Hepatocyte (in vitro differentiated cells): Measurements from ENCODE around the gene TGFB1. TPM values are rescaled to one million over a fixed set of nuclear protein-coding genes. Genes with fewer than 3 reads are reported as not detected.

ENCODE experiments used
- DNase-seq: peaks from one replicate; pipeline ENCODE4 v3.0.0-alpha.2; 2016; ENCODE audit warnings: low spot score
- H2AFZ ChIP-seq: fragments of 200-600 bp; sonication (generic); 2 replicates; pipeline ENCODE4 v1.6.0; 2016; ENCODE audit warnings: antibody characterized with exemption, mild to moderate bottlenecking
- H3K27ac ChIP-seq: fragments of 200-600 bp; sonication (generic); 2 replicates; pipeline ENCODE4 v1.5.1; 2016; ENCODE audit warnings: mild to moderate bottlenecking
- H3K27me3 ChIP-seq: fragments of 200-600 bp; sonication (generic); 2 replicates; pipeline ENCODE4 v1.6.1; 2016
- H3K36me3 ChIP-seq: fragments of 200-600 bp; sonication (generic); replicated peaks from 2 replicates; pipeline ENCODE4 v1.5.1; 2016; ENCODE audit warnings: low read depth; ENCODE audit not compliant: insufficient read depth
- H3K4me1 ChIP-seq: fragments of 200-600 bp; sonication (generic); 2 replicates; pipeline ENCODE4 v1.5.1; 2016; ENCODE audit warnings: mild to moderate bottlenecking, moderate library complexity; ENCODE audit not compliant: insufficient read depth
- H3K4me2 ChIP-seq: fragments of 200-600 bp; sonication (generic); 2 replicates; pipeline ENCODE4 v1.6.0; 2016
- H3K4me3 ChIP-seq: fragments of 200-600 bp; sonication (generic); 2 replicates; pipeline ENCODE4 v1.5.1; 2016; ENCODE audit warnings: mild to moderate bottlenecking
- H3K79me2 ChIP-seq: fragments of 200-600 bp; sonication (generic); 2 replicates; pipeline ENCODE4 v1.6.0; 2017; ENCODE audit warnings: mild to moderate bottlenecking
- H3K9me2 ChIP-seq: fragments of 200-600 bp; sonication (generic); replicated peaks from 2 replicates; pipeline ENCODE4 v1.6.0; 2017; ENCODE audit warnings: mild to moderate bottlenecking; ENCODE audit not compliant: insufficient read depth
- H3K9me3 ChIP-seq: fragments of 200-600 bp; sonication (generic); 2 replicates; pipeline ENCODE4 v1.5.1; 2016; ENCODE audit warnings: low read depth, mild to moderate bottlenecking
- H4K20me1 ChIP-seq: fragments of 200-600 bp; sonication (generic); 2 replicates; pipeline ENCODE4 v1.6.0; 2016; ENCODE audit warnings: mild to moderate bottlenecking; ENCODE audit not compliant: insufficient read depth, poor library complexity, severe bottlenecking
- EZH2 ChIP-seq: fragments of 200-600 bp; sonication (generic); IDR thresholded peaks from 2 replicates; pipeline ENCODE4 v1.6.1; 2016; ENCODE audit warnings: antibody characterized with exemption, mild to moderate bottlenecking, borderline replicate concordance
- EZH2phosphoT487 ChIP-seq: fragments of 200-600 bp; sonication (generic); IDR thresholded peaks from one replicate; pipeline ENCODE4 v1.6.1; 2018; ENCODE audit warnings: antibody characterized with exemption, mild to moderate bottlenecking, low read depth, moderate library complexity; ENCODE audit not compliant: unreplicated experiment, severe bottlenecking
- WGBS: methylation state at CpG from one replicate; pipeline ENCODE4 v1.1.6; 2016; ENCODE audit warnings: low lambda C conversion rate; ENCODE audit errors: missing lambda C conversion rate; 5-methylcytosine and 5-hydroxymethylcytosine counted together
- polyA plus RNA-seq: library from polyadenylated mRNA; unstranded; fragments of >200 nt; fragmentation: Nextera tagmentation; extraction: Ambion mirVana; gene quantifications from 2 replicates; pipeline ENCODE4 v1.2.1, GENCODE V29; 2016
- total RNA-seq: library from RNA; depleted of rRNA; stranded (reverse); fragments of >200 nt; gene quantifications from 2 replicates; pipeline ENCODE4 v1.2.3, GENCODE V29; 2014
- TF ChIP-seq, protein P1 (sequence below): fragments of 200-600 bp; sonication (generic); IDR thresholded peaks from 2 replicates; pipeline ENCODE4 v1.5.1; 2016; ENCODE audit warnings: antibody characterized with exemption, mild to moderate bottlenecking; ENCODE audit not compliant: poor library complexity

The TGFB1 gene
- total and polyA plus RNA-seq, 2 experiments from 2014 or later = 17.1 to 122 TPM

DNA sequence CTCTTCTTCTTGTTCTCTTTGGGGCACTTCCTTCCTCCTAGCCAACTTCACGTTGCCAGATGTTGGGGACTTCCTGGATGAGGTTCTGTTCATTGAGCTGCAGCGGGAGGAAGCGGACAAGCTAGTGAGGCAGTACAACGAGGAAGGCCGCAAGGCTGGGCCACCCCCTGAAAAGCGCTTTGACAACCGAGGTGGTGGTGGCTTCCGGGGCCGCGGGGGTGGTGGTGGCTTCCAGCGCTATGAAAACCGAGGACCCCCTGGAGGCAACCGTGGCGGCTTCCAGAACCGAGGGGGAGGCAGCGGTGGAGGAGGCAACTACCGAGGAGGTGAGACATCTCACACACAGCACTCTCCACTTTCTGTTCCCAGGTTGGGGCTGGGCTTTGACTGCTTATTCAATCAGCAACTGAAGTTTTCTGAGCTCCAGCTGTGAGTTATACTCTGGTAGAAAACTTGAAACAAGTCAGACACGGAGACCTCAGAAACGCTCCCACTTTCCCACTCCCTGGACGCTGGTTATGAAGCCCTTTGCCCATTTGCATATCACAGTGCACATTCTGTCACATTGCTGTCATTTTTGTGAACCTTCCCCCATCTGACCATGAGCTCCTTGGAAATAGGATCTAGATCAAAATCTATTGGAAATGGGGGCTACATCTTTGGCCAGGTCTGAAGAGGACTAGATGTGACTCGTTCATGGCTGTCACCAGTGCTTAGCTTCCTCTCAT is 50.9 kb downstream of the TGFB1 start:
- H3K4me3 ChIP-seq = no peak overlapping the region
- H3K79me2 ChIP-seq = peaks cover 7% of the 10 kb centered on the region
- H3K4me1 ChIP-seq = peaks cover 4% of the 10 kb centered on the region
- WGBS = 94% methylated on average over 21 of the region's 21 CpGs
- H4K20me1 ChIP-seq = no peaks in the 10 kb centered on the region
- H3K9me2 ChIP-seq = no peaks in the 10 kb centered on the region
- H2AFZ ChIP-seq = no peak overlapping the region
- no peaks in the 10 kb centered on the region for H3K36me3 ChIP-seq
- TF ChIP-seq EZH2 (no peak), EZH2phosphoT487 (no peak)
- TF ChIP-seq, protein P1, sequence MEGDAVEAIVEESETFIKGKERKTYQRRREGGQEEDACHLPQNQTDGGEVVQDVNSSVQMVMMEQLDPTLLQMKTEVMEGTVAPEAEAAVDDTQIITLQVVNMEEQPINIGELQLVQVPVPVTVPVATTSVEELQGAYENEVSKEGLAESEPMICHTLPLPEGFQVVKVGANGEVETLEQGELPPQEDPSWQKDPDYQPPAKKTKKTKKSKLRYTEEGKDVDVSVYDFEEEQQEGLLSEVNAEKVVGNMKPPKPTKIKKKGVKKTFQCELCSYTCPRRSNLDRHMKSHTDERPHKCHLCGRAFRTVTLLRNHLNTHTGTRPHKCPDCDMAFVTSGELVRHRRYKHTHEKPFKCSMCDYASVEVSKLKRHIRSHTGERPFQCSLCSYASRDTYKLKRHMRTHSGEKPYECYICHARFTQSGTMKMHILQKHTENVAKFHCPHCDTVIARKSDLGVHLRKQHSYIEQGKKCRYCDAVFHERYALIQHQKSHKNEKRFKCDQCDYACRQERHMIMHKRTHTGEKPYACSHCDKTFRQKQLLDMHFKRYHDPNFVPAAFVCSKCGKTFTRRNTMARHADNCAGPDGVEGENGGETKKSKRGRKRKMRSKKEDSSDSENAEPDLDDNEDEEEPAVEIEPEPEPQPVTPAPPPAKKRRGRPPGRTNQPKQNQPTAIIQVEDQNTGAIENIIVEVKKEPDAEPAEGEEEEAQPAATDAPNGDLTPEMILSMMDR = no peak
- H3K27me3 ChIP-seq = no peaks in the 10 kb centered on the region
- H3K4me2 ChIP-seq = no peak overlapping the region
- no peaks in the 10 kb centered on the region for H3K9me3 ChIP-seq
- no peak overlapping the region for H3K27ac ChIP-seq
- DNase-seq = no peak

DNA sequence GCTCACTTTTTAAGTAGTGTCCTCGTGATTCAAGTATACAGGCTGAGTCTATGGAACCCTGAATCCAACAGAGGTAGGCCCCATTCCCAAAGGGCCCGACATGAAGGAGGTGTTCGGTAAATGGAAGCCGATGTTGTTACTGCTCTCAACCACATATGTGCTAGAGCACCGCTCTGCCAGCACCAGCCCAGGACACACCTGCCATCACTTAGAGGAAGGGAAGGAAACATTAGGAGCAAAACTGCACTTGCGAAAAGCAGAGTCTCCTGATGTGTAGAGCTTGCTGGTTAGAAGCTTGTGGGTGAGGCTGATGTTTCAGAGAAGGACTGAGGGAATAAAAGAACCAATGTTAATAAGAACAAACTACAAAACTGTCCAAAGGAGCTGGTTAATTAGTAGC is 53.2 kb downstream of the TGFB1 start:
- Histone ChIP-seq H3K79me2 (peaks cover 18% of the 10 kb centered on the region), H3K36me3 (no peaks in the 10 kb centered on the region), H2AFZ (no peak overlapping the region), H3K27ac (no peak overlapping the region), H3K4me2 (no peak overlapping the region), H3K9me2 (no peaks in the 10 kb centered on the region), H3K4me3 (no peak overlapping the region), H4K20me1 (no peaks in the 10 kb centered on the region), H3K4me1 (peaks cover 14% of the 10 kb centered on the region), H3K27me3 (no peaks in the 10 kb centered on the region), H3K9me3 (no peaks in the 10 kb centered on the region)
- no peak for DNase-seq
- whole genome bisulfite sequencing = 96% methylated on average over 6 of the region's 6 CpGs
- TF ChIP-seq, protein P1 = no peak
- no peak for TF ChIP-seq EZH2phosphoT487
- TF ChIP-seq EZH2 = no peak

DNA sequence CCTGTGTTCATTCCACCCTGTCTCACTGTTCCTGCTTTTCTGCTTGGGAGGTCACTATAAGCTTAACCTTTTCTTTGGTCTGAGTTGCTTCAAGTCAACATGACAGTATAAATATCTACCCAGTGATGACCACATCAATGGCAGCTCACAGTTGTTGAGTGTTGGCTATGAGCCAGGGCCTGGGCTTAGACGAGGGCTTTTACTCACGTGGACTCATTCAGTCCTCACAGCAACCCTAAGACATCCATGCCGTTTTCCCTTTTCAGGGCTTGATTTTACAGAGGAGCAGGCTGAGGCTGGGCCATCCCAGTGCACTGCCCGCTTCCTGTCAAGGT is 54.0 kb downstream of the TGFB1 start:
- H3K27ac ChIP-seq = peak overlapping the region; percentile 86
- H3K9me2 ChIP-seq = no peaks in the 10 kb centered on the region
- DNase-seq = peak; percentile 64

DNA sequence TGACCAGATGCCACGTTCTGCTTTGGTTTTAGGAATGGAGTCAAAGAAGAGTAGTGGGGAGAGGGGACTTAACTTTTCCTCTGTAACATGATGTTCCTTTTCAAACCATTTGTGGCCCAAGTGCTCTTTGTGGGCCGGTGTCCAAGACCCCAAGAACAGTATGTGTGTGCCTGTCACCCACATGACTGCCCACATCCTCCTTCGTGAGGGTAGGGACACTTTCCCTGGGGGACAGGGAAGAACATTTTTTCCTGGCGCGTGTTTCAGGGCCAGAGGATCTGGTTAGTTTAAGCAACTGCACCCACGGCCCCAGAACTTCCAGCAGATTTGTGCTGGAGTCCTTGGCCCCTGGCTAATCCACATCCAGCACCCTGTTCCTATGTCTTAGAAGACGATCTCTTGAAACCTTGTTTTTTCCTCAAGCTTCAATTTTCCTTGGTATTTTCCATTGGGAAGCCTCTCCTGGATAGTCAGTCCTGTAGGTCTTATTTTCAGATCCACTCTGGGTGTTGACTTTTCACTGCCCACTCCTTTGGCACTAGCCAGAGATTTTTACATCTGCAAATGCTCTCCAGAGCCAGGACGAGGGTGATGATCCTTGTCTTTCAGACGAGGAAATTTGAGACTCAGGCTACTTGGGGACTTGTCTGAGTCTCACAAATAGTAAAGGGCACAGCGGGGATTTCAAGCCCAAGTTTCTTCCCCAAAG is 54.5 kb downstream of the TGFB1 start:
- Histone ChIP-seq H3K4me3 (no peak overlapping the region), H4K20me1 (no peaks in the 10 kb centered on the region), H3K36me3 (no peaks in the 10 kb centered on the region), H3K79me2 (peaks cover 18% of the 10 kb centered on the region), H3K4me2 (no peak overlapping the region), H3K27me3 (no peaks in the 10 kb centered on the region), H3K27ac (peak overlapping the region; percentile 86), H3K9me3 (no peaks in the 10 kb centered on the region), H3K9me2 (no peaks in the 10 kb centered on the region), H2AFZ (no peak overlapping the region), H3K4me1 (peaks cover 24% of the 10 kb centered on the region)
- no peak for DNase-seq
- TF ChIP-seq EZH2 = no peak
- no peak for TF ChIP-seq EZH2phosphoT487
- TF ChIP-seq, protein P1 = no peak
- 80% methylated on average over 10 of the region's 10 CpGs for WGBS

More for the DNA sequence above, 54.0 kb downstream of the TGFB1 start:
- Histone ChIP-seq H3K27me3 (no peaks in the 10 kb centered on the region), H3K4me3 (no peak overlapping the region), H2AFZ (no peak overlapping the region), H3K4me2 (no peak overlapping the region), H3K36me3 (no peaks in the 10 kb centered on the region), H3K79me2 (peaks cover 18% of the 10 kb centered on the region), H4K20me1 (no peaks in the 10 kb centered on the region), H3K4me1 (peaks cover 21% of the 10 kb centered on the region), H3K9me3 (no peaks in the 10 kb centered on the region)
- WGBS = 64% methylated on average over 4 of the region's 4 CpGs
- no peak for TF ChIP-seq EZH2
